ENCODE measurements around the gene STX16. TPM values are rescaled to one million over a fixed set of nuclear protein-coding genes. Genes with fewer than 3 reads are reported as not detected.

Gene STX16
- total and polyA plus RNA-seq, 9 of the 15 experiments (the other 6 are each of a cell fraction or from before 2014, with no cell fraction given): 4.4 to 43.5 (median 14.7) TPM

- TF ChIP-seq KDM1A (IDR thresholded peaks at IDR 0.05) (peak in 1 of 2 experiments; percentile 100; a peak in 2 of 4 replicates), ZFP36 (IDR thresholded peaks at IDR 0.05; ENCODE audit: low read depth, low read length, partially characterized antibody) (peak; percentile 54), ZNF3 (CRISPR knock-in tag; IDR thresholded peaks at IDR 0.05) (no peak), XRCC4 (IDR thresholded peaks at IDR 0.05; ENCODE audit: extremely low read depth, insufficient read depth, insufficient read length) (no peak), ZMIZ1 (IDR thresholded peaks at IDR 0.05; ENCODE audit: low read depth in 2 of 2, low read length in 2 of 2) (0 out of 4 replicates have a peak, but pooled peaks of 1 of the 2 experiments have one; percentile 46), FOSL1 (tag; conservative IDR thresholded peaks at IDR 0.05) (peak; percentile 100), THAP12 (CRISPR knock-in tag; IDR thresholded peaks at IDR 0.05) (no peak), GTF2F1 (IDR thresholded peaks at IDR 0.05; ENCODE audit: low read depth, low read length) (no peak), ZNF699 (CRISPR knock-in tag; IDR thresholded peaks at IDR 0.05; ENCODE audit: insufficient replicate concordance) (no peak)
These were observed 27.3 kb upstream of the STX16 start (continued) for GRCh38 chr20:58623579-58624473.
